NCI-H187 treated with DMSO at 0.1 percent for 48 hours (cell line): ENCODE data around the gene TBC1D3K.
"Not testable (repeated sequence)": the region's sequence is repeated elsewhere in the genome, so short reads cannot be mapped to it uniquely, and the experiment has no call there.

Experiments
- DNase-seq: peaks from one replicate; lab custom pipeline; 2025; lab: John Stamatoyannopoulos, UW

The TBC1D3K gene

GRCh38 chr17:37924115-37924514 lies at the start of gene TBC1D3K:
TBC1D3K (plus strand) TSS chr17:37924415; CDS start chr17:37926000, 1,585 bp downstream.
- not testable (repeated sequence) for DNase-seq

- no peak for DNase-seq
Observed at GRCh38 chr17:37884516-37884915, 39.7 kb upstream of the TBC1D3K start.

GRCh38 chr17:37885136-37885535 lies 39.1 kb upstream of the TBC1D3K start:
- DNase-seq, result no peak

GRCh38 chr17:37888881-37889280 lies 35.3 kb upstream of the TBC1D3K start:
- no peak for DNase-seq

- DNase-seq, result not testable (repeated sequence)
Observed at GRCh38 chr17:37896961-37897360, 27.3 kb upstream of the TBC1D3K start.
